Transverse colon (tissue), 4 donors: Measurements from ENCODE around the gene NRSN2.

Experiments used
- CTCF ChIP-seq, 5 experiments: fragments of 200-600 bp in 3 of 5; fragments of 450-650 bp in 2 of 5; sonication (generic) in 3 of 5; IDR thresholded peaks; 1 replicate in 2 of 5; 2 replicates in 3 of 5; pipeline ENCODE4 v1.5.1; 2016 to 2017; ENCODE audit warnings: antibody characterized with exemption in 5 of 5, inconsistent platforms in 3 of 5, mild to moderate bottlenecking in 2 of 5, moderate library complexity in 1 of 5
- POLR2A ChIP-seq: fragments of 450-650 bp; IDR thresholded peaks from one replicate; pipeline ENCODE4 v1.6.1; 2016; ENCODE audit warnings: antibody characterized with exemption, mild to moderate bottlenecking, moderate library complexity
- POLR2AphosphoS5 ChIP-seq, 3 donors: sonication (generic); formaldehyde crosslinking; IDR thresholded peaks; one replicate each; pipeline ENCODE4 v1.6.1; 2016; ENCODE audit warnings: antibody characterized with exemption in 3 of 3

DNA sequence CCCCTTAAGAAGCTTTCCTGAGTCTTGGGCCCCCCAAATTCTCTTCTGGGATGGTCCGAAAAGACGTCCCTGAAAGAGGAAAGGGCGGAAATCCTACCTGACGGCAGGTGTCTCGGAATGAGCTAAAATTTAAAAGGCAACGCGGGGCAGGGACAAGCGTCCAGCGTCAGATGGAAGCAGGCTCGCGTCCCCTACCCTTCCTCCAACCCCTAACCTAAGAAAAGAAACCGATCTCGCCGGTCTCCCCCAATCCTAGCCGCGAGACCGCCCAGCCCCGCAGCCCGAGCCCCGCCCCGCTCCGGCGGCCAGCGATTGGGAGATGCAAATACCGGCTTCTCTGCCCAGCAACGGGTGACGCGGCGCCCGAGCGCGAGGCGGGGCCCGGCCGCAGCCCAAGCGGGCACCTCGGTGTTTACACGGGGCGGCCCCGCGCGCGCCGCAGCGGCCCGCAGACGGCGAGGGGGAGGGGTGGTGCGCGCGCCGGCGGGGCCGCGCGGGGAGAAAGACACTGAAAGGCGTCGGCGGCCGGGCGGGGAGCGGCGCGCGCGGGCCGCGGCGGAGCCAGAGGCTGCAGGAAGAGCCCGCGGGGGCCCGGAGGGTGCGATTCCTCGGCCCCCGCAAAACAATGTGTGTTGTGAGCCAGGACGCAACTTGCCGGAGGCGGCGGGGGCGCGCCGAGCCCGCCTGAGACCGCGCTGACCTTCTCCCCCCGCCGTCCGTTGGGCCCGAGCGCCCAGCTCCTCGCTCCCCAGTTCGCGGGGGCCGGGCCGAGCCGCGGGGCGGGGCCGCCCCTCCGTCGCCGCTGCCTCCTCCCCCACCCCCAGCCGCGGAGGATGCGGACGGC lies 21.6 kb upstream of the NRSN2 start, which contains the start of gene SOX12:
- TF ChIP-seq CTCF (IDR thresholded peaks at IDR 0.05) (no peak), POLR2A (peak; percentile 28), POLR2AphosphoS5 (IDR thresholded peaks at IDR 0.05) (peak; percentile 66 to 71 (median 66))
